Measurements from ENCODE around the gene XRCC6.

The XRCC6 gene

DNA sequence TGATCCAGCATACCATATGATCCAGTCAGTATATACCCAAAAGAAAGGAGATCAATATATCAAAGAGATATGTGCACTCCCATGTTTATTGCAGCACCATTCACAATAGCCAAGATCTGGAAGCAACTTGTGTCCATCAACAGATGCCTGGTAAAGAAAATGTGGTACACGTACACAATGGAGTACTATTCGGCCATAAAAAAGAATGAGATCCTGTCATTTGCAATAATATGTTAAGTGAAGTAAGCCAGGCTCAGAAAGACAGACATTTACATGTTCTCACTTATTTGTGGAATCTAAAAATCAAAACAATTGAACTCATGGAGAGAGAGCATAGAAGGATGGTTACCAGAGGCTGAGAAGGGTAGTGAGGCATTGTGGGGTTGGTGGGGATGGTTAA is 40.6 kb downstream of the XRCC6 start:
- TF ChIP-seq, protein P1, sequence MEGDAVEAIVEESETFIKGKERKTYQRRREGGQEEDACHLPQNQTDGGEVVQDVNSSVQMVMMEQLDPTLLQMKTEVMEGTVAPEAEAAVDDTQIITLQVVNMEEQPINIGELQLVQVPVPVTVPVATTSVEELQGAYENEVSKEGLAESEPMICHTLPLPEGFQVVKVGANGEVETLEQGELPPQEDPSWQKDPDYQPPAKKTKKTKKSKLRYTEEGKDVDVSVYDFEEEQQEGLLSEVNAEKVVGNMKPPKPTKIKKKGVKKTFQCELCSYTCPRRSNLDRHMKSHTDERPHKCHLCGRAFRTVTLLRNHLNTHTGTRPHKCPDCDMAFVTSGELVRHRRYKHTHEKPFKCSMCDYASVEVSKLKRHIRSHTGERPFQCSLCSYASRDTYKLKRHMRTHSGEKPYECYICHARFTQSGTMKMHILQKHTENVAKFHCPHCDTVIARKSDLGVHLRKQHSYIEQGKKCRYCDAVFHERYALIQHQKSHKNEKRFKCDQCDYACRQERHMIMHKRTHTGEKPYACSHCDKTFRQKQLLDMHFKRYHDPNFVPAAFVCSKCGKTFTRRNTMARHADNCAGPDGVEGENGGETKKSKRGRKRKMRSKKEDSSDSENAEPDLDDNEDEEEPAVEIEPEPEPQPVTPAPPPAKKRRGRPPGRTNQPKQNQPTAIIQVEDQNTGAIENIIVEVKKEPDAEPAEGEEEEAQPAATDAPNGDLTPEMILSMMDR (IDR thresholded peaks at IDR 0.05) = no peak
- no peak for TF ChIP-seq ZFX (IDR thresholded peaks at IDR 0.05; ENCODE audit: borderline replicate concordance)
- H3K27ac ChIP-seq = no peak overlapping the region

DNA sequence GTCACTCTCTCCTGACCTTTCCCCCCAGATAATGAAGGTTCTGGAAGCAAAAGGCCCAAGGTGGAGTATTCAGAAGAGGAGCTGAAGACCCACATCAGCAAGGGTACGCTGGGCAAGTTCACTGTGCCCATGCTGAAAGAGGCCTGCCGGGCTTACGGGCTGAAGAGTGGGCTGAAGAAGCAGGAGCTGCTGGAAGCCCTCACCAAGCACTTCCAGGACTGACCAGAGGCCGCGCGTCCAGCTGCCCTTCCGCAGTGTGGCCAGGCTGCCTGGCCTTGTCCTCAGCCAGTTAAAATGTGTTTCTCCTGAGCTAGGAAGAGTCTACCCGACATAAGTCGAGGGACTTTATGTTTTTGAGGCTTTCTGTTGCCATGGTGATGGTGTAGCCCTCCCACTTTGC is 42.5 kb downstream of the XRCC6 start:
- peak overlapping the region; percentile 99; the same call in 1 of the 2 replicates for H3K27ac ChIP-seq

DNA sequence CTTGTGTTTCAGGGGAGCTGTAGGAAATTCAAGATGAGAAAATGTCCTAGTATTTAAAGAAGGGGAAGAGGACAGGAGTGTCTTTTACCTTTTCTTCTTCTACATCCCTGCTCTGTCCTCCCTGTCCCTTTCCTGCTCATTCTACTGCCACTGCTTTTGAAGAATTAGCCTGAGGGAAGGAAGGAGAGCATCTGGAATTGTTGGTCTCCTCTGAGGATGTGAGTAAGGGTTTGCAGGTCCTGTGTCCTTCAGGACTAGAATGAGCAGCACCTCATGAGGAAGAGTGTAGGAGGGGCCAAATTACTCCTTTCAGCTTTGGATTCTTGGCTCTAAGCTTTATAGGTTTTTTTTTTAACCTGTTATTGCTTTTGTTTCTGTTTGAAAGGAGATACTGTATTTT is 43.4 kb downstream of the XRCC6 start:
- no peak for TF ChIP-seq ZFX (IDR thresholded peaks at IDR 0.05; ENCODE audit: borderline replicate concordance)
- TF ChIP-seq, protein P1 (IDR thresholded peaks at IDR 0.05) = no peak
- peak overlapping the region; percentile 99 for H3K27ac ChIP-seq

DNA sequence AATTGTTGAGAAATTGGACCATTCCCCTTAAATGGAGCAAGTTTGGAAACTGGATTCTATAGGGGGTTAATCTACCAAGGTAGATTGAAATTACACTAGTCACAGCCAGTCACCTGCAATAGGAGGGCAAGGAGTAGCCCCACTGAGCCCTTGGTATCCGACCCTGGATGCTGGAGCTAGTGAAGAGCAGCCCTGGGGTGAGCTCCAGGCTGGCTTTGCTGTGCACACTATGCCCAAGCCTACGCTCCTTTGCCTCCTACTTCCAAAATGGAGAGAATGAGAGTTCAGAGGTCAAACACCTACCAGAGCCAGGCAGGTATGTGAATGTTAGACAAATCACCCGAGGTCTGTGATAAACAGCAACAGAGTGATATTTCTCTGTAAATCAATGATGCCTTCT is 43.9 kb downstream of the XRCC6 start:
- TF ChIP-seq ZFX (IDR thresholded peaks at IDR 0.05; ENCODE audit: borderline replicate concordance) = no peak
- TF ChIP-seq, protein P1 (IDR thresholded peaks at IDR 0.05) = no peak
- peak overlapping the region; percentile 99 for H3K27ac ChIP-seq

DNA sequence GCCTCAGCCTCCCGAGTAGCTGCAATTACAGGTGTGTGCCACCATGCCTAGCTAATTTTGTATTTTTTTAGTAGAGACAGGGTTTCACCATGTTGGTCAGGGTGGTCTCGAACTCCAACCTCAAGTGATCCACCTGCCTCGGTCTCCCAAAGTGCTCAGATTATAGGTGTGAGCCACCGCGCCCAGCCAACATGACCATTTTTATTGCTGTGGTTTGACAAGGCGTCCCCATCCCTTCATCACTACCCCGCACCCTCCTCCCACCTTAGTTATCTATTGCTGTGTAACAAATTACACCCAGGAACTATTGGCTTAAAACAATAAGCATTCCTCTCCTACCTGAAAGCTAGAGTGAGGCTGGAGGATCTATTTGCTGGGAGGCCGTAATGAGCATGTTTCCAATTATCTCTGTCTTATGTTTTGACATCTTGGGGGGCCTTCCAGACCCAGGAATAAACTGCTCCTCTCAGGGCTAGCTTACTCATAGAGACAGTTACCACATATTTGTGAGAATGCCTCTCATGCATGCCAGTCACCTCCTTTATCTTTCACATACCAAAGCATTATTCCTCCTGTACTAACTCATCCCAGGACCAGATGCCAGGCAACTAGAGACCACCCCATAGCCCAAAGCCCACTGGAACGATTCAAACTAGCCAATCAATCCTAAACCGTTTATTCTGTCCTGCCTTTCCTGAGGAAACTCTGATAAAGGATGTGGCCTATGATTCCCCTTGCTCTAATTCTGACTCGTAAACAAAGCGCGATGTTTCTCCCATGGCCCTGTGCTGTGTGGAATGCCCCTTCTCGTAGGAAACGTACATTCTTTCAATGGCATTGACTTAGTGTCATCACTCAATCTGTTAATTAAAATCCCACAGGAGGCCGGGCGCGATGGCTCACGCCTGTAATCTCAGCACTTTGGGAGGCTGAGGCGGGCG is 48.1 kb downstream of the XRCC6 start:
- H3K27ac ChIP-seq = peak overlapping the region; percentile 99; the same call in 1 of the 2 replicates
- TF ChIP-seq, protein P1 (IDR thresholded peaks at IDR 0.05) = no peak
- no peak for TF ChIP-seq ZFX (IDR thresholded peaks at IDR 0.05; ENCODE audit: borderline replicate concordance)

DNA sequence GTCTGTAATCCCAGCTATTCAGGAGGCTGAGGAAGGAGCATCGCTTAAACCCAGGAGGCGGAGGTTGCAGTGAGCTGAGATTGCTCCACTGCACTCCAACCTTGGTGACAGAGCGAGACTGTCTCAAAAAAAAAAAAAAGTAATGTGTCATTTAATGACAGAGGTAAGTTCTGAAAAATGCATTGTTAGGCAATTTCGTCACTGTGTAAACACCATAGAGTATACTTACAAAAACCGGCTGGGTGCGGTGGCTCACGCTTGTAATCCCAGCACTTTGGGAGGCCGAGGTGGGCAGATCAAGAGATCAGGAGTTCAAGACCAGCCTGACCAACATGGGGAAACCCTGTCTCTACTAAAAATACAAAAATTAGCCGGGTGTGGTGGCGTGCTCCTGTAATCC is 51.0 kb downstream of the XRCC6 start:
- peak overlapping the region; percentile 42 for H3K27ac ChIP-seq

DNA sequence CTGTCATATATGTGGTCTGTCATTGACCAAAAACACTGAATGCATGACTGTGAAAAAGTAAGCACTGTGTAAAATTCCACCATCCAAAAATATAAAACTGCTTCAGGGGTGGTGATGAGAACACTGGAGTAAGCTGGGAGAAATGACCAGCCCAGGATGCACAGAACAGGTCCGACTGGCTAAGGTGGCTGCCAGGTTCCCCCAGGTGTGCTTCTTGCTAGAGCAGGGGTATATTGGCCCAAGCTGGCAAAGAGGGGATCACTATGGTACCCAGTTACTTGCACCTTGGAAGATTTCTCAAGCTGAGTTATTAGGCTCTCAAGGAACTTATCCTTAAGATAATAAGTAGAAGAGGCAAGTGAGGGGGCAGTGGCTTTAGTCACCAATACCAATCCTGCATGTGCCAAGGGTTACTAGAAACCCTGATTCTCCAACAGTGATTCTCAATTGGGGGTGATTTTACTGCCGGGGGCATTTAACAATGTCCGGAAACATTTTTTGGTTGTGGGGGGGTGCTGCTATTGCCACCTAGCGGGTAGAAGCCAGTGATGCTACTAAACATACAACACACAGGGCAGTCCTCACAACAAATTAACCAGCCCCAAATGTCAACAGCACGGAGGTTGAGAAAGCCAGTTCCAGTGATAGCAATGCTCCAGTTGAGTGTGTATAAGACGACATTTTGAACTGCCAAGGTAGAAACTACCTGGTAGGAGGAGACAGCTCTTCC is 51.9 kb downstream of the XRCC6 start:
- H3K27ac ChIP-seq = peak overlapping the region; percentile 42

More for the DNA sequence above, 51.9 kb downstream of the XRCC6 start:
- TF ChIP-seq ZFX (IDR thresholded peaks at IDR 0.05; ENCODE audit: borderline replicate concordance) = no peak
- TF ChIP-seq, protein P1 (IDR thresholded peaks at IDR 0.05) = peak; percentile 76

Measured in 22Rv1 (cell line).